ENCODE data around the gene PIGM. TPM values are rescaled to one million over a fixed set of nuclear protein-coding genes. Genes with fewer than 3 reads are reported as not detected.
"Not testable (repeated sequence)": the region's sequence is repeated elsewhere in the genome, so short reads cannot be mapped to it uniquely, and the experiment has no call there.

The PIGM gene
- total RNA-seq, 2 donors from 2014 or later: 3.6 to 5.3 TPM

DNA sequence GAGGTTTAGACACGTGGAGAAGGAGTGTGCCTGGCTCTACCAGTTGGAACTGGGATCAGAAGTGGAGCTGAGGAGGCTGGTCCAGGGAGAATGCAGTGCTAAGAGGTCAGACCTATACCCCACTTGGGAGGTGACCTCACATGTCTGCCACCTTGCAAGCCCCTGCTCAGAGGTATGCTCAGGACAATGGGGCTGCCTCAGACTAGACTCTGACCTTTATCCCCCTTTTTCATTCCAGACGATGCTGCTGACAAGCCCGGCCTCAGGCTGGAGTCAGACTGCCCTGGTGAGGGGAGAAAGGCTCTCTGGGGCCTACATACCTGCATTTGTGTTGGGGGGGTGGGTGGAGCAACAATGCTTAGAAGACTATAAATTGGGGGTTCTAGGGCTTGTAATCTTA is 33.0 kb upstream of the PIGM start:
- H3K36me3 Mint-ChIP-seq: no peaks in the 10 kb centered on the region
- H3K27ac Mint-ChIP-seq: no peak overlapping the region
- ATAC-seq: no peak
- no peaks in the 10 kb centered on the region for H3K9me3 Mint-ChIP-seq
- DNase-seq (ENCODE audit: low spot score in 2 of 2): no peak

- no peak for DNase-seq (ENCODE audit: low spot score in 2 of 2)
- Mint-ChIP-seq H3K27ac (no peak overlapping the region), H3K36me3 (no peaks in the 10 kb centered on the region), H3K9me3 (no peaks in the 10 kb centered on the region)
- ATAC-seq: no peak
Measured at GRCh38 chr1:160064164-160064563, 32.4 kb upstream of the PIGM start.

GRCh38 chr1:160063176-160063575 is 31.4 kb upstream of the PIGM start:
- Mint-ChIP-seq H3K27ac (no peak overlapping the region), H3K9me3 (no peaks in the 10 kb centered on the region)
- no peak for ATAC-seq

DNA sequence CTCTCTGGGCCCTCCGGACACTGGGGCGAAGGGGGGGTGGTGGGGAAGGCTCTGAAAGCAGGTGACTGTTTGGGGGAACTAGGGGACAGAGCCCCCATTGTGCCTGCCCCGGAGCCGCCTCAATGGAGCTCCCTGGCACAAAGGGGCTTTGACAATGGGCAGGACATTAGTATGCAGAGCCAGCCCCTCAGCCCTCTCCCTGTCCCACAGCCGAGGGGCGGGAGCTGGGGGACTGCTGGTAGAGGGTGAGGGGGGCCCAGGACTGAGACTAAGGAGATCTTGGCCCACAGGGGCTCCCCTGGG is 30.4 kb upstream of the PIGM start:
- Mint-ChIP-seq H3K36me3 (no peaks in the 10 kb centered on the region), H3K9me3 (no peaks in the 10 kb centered on the region), H3K27ac (no peak overlapping the region)
- no peak for ATAC-seq
- DNase-seq (ENCODE audit: low spot score in 2 of 2): no peak

More at GRCh38 chr1:160063176-160063575, 31.4 kb upstream of the PIGM start:
- DNase-seq (ENCODE audit: low spot score in 2 of 2): no peak
- no peaks in the 10 kb centered on the region for H3K36me3 Mint-ChIP-seq

- Mint-ChIP-seq H3K36me3 (no peaks in the 10 kb centered on the region), H3K9me3 (no peaks in the 10 kb centered on the region)
- ATAC-seq: no peak
Measured at GRCh38 chr1:160061369-160062229, 29.8 kb upstream of the PIGM start.

GRCh38 chr1:160058087-160058486 is 26.3 kb upstream of the PIGM start:
- H3K36me3 Mint-ChIP-seq: no peaks in the 10 kb centered on the region
- ATAC-seq (no peak), DNase-seq (ENCODE audit: low spot score in 2 of 2) (no peak)
- no peaks in the 10 kb centered on the region for H3K9me3 Mint-ChIP-seq
- H3K27ac Mint-ChIP-seq: no peak overlapping the region

More at GRCh38 chr1:160061369-160062229, 29.8 kb upstream of the PIGM start:
- DNase-seq (ENCODE audit: low spot score in 2 of 2): no peak
- no peak overlapping the region for H3K27ac Mint-ChIP-seq

DNA sequence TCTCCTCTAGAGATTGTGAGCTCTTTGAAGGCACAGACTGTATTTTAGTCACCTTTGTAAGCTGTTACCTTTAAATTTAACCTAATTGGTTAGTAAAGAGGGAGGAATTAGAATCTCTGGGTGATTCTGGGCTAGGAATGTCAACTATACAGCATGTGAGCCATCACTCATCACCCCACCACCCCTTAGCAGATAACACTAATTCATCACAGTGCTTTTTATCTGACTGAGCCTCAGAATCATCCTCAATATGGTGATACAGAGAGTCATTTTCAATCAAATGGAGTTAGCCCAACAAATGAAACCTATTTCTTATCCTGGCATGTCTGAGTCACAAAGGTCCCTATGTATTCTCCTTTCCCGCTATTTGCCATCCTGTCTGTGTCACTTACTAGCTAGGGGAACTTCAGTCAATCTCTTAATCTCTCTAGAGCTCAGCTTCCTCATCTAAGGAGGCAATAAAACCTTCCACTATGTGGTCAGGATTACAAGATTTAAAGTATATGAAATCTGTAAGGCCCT is 24.9 kb upstream of the PIGM start:
- Mint-ChIP-seq H3K9me3 (no peaks in the 10 kb centered on the region), H3K36me3 (no peaks in the 10 kb centered on the region), H3K27ac (no peak overlapping the region)
- DNase-seq (ENCODE audit: low spot score in 2 of 2) (no peak), ATAC-seq (peak in 1 of 2 donors; percentile 56)

GRCh38 chr1:160053548-160054365 is 22.0 kb upstream of the PIGM start:
- Mint-ChIP-seq H3K27ac (no peak overlapping the region), H3K36me3 (no peaks in the 10 kb centered on the region), H3K9me3 (no peaks in the 10 kb centered on the region)
- no peak for ATAC-seq
- no peak for DNase-seq (ENCODE audit: low spot score in 2 of 2)

- no peaks in the 10 kb centered on the region for H3K36me3 Mint-ChIP-seq
- DNase-seq (ENCODE audit: low spot score in 2 of 2) (no peak), ATAC-seq (no peak)
- H3K27ac Mint-ChIP-seq: no peak overlapping the region
- no peaks in the 10 kb centered on the region for H3K9me3 Mint-ChIP-seq
Measured at GRCh38 chr1:160052936-160053335, 21.1 kb upstream of the PIGM start.

- H3K9me3 Mint-ChIP-seq: no peaks in the 10 kb centered on the region
- no peaks in the 10 kb centered on the region for H3K36me3 Mint-ChIP-seq
- DNase-seq (ENCODE audit: low spot score in 2 of 2) (no peak), ATAC-seq (no peak)
- no peak overlapping the region for H3K27ac Mint-ChIP-seq
Measured at GRCh38 chr1:160050619-160051018, 18.8 kb upstream of the PIGM start.

DNA sequence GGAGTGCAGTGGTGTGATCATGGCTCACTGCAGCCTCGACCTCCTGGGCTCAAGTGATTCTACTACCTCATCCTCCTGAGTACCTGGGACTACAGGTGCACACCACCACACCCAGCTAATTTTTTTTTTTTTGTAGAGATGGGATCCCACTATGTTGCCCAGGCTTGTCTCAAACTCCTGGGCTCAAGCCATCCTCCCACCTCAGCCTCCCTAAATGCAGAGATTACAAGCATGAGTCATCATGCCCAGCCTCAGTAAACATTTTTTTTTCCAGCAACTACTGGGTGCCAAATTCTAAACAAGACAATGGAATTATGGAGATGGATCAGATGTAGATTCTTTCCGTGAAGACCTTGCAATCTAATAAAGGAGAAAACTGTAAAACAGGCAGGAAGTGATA is 18.4 kb upstream of the PIGM start:
- DNase-seq (ENCODE audit: low spot score in 2 of 2); H3K9me3 Mint-ChIP-seq; H3K36me3 Mint-ChIP-seq; ATAC-seq; H3K27ac Mint-ChIP-seq: not testable (repeated sequence)

- ATAC-seq: no peak
- no peaks in the 10 kb centered on the region for H3K36me3 Mint-ChIP-seq
- H3K9me3 Mint-ChIP-seq: no peaks in the 10 kb centered on the region
- H3K27ac Mint-ChIP-seq: no peak overlapping the region
- DNase-seq (ENCODE audit: low spot score in 2 of 2): no peak
Measured at GRCh38 chr1:160049101-160049500, 17.3 kb upstream of the PIGM start.

DNA sequence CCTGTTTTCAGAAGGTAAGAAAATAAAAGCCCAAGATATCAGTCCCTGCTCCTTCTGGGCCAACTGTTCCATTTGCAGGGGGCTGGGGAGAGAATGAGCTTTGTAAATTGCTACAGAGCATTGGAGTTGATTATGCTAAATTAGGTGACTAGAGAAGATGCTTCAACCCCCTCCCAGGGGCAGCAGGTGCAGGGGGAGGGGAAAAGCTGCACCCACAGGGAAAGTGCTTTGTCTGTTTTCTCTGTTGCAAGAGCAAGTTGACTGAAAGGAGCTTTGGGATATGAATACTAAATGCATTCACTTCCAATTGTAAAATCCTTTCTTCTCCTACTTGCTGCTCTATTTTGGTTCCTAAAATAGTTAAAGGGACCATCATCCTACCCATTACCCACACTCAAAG is 16.5 kb upstream of the PIGM start:
- Mint-ChIP-seq H3K27ac (no peak overlapping the region), H3K36me3 (no peaks in the 10 kb centered on the region), H3K9me3 (no peaks in the 10 kb centered on the region)
- ATAC-seq (no peak), DNase-seq (ENCODE audit: low spot score in 2 of 2) (no peak)

GRCh38 chr1:160047111-160047991 is 15.6 kb upstream of the PIGM start:
- no peak for DNase-seq (ENCODE audit: low spot score in 2 of 2)
- ATAC-seq: no peak
- no peaks in the 10 kb centered on the region for H3K36me3 Mint-ChIP-seq
- H3K27ac Mint-ChIP-seq: peak overlapping the region; percentile 18 to 25
- no peaks in the 10 kb centered on the region for H3K9me3 Mint-ChIP-seq

DNA sequence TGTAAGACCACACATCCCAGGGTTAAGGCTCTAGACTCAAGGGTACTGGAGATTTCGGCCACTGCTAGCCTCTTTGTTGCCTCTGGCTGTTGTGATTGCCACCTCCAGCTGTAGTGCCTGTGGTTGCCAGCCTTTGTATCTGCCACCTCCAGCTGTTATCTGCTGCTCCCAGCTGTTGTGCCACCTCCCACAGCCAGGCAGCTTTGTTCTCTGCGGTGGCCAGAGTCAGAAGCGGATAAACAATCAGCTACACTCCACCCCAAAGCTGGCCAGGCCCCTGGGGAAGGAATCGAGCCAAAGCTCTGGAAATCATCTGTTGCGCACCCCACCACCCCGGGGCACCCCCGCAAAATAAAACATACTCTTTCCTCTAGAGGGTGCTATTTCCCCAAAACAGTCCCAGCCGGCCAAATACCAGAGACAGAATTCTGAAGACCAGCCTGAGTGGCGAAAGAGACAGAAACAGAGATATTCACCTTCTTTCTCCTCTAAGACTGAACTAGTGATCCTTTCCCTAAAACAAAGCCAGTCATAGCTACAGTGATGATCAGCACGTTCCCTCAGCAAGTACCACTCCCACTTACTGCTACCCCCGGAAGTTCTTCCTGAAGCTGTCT is 14.8 kb upstream of the PIGM start:
- ATAC-seq (peak; percentile 87 to 90), DNase-seq (ENCODE audit: low spot score in 2 of 2) (peak in 1 of 2 donors; percentile 50)
- Mint-ChIP-seq H3K36me3 (no peaks in the 10 kb centered on the region), H3K27ac (peak overlapping the region in 1 of 2 donors; percentile 18), H3K9me3 (no peaks in the 10 kb centered on the region)

- no peak for DNase-seq (ENCODE audit: low spot score in 2 of 2)
- Mint-ChIP-seq H3K27ac (no peak overlapping the region), H3K9me3 (no peaks in the 10 kb centered on the region), H3K36me3 (no peaks in the 10 kb centered on the region)
- no peak for ATAC-seq
Measured at GRCh38 chr1:160045653-160046052, 13.9 kb upstream of the PIGM start.

All from activated naive CD4-positive, alpha-beta T cell treated with anti-CD3 and anti-CD28 coated beads, Interleukin-2, amount 50 U/mL, for 72 hours (primary cell).